Keratinocyte (primary cell): ENCODE measurements around the gene NIT2. TPM values are rescaled to one million over a fixed set of nuclear protein-coding genes. Genes with fewer than 3 reads are reported as not detected.
A peak's percentile ranks its signal among the peaks of the same experiment; 100 is the strongest.

Experiments
- DNase-seq: peaks from one replicate; pipeline ENCODE4 v3.0.0-alpha.2; 2011; ENCODE audit warnings: low read depth, missing footprints, low spot score
- FAIRE-seq: peaks from 2 replicates; lab custom pipeline; 2011; peaks lifted over from hg19 to GRCh38; lab: Jason Lieb, UNC
- H2AFZ ChIP-seq: 2 replicates; pipeline ENCODE4 v1.6.0; 2012; ENCODE audit warnings: low read length, control low read depth, inconsistent platforms; ENCODE audit not compliant: control insufficient read depth
- H3K27ac ChIP-seq: 2 replicates; pipeline ENCODE4 v1.5.1; 2011; ENCODE audit warnings: low read length; ENCODE audit not compliant: control insufficient read depth, insufficient read depth
- H3K27me3 ChIP-seq: 3 replicates; pipeline ENCODE4 v1.6.0; 2011; ENCODE audit warnings: low read length; ENCODE audit not compliant: control insufficient read depth, insufficient read depth; ENCODE audit errors: extremely low read depth
- H3K36me3 ChIP-seq, 2 experiments: 2 replicates in 1 of 2; 3 replicates in 1 of 2; pipeline ENCODE4 v1.5.1; 2011; ENCODE audit warnings: low read length in 2 of 2, mild to moderate bottlenecking in 1 of 2; ENCODE audit not compliant: control insufficient read depth in 2 of 2, insufficient read depth in 2 of 2; ENCODE audit errors: extremely low read depth in 1 of 2
- H3K4me1 ChIP-seq: 3 replicates; pipeline ENCODE4 v1.5.1; 2011; ENCODE audit warnings: low read length; ENCODE audit not compliant: control insufficient read depth, insufficient read depth; ENCODE audit errors: extremely low read depth
- H3K4me2 ChIP-seq: 3 replicates; pipeline ENCODE4 v1.6.0; 2011; ENCODE audit warnings: low read depth, low read length; ENCODE audit not compliant: control insufficient read depth, insufficient read depth; ENCODE audit errors: extremely low read depth
- H3K4me3 ChIP-seq, 3 experiments: fragments of 200-600 bp in 1 of 3; sonication (generic) in 1 of 3; 2 replicates in 2 of 3; 3 replicates in 1 of 3; pipeline ENCODE4 v1.5.1; 2011 to 2016; ENCODE audit warnings: low read length in 3 of 3, mild to moderate bottlenecking in 3 of 3, control low read depth in 2 of 3, inconsistent platforms in 1 of 3, low read depth in 1 of 3, mixed read lengths in 1 of 3, mixed run types in 1 of 3, moderate library complexity in 1 of 3; ENCODE audit not compliant: control insufficient read depth in 2 of 3, insufficient read depth in 2 of 3; ENCODE audit errors: extremely low read depth in 1 of 3
- H3K79me2 ChIP-seq: 2 replicates; pipeline ENCODE4 v1.6.0; 2012; ENCODE audit warnings: low read length; ENCODE audit not compliant: control insufficient read depth, insufficient read depth
- H3K9ac ChIP-seq: 3 replicates; pipeline ENCODE4 v1.6.0; 2011; ENCODE audit warnings: low read length; ENCODE audit not compliant: control insufficient read depth, insufficient read depth; ENCODE audit errors: extremely low read depth
- H3K9me1 ChIP-seq: 3 replicates; pipeline ENCODE4 v1.6.0; 2011; ENCODE audit warnings: low read length; ENCODE audit not compliant: control insufficient read depth, insufficient read depth; ENCODE audit errors: extremely low read depth
- H3K9me3 ChIP-seq: 2 replicates; pipeline ENCODE4 v1.5.1; 2012; ENCODE audit warnings: low read depth, low read length; ENCODE audit not compliant: control insufficient read depth
- H4K20me1 ChIP-seq: 3 replicates; pipeline ENCODE4 v1.6.0; 2011; ENCODE audit warnings: low read length; ENCODE audit not compliant: control insufficient read depth, insufficient read depth; ENCODE audit errors: extremely low read depth
- CTCF ChIP-seq, 3 experiments: IDR thresholded peaks in 1 of 3; conservative IDR thresholded peaks in 1 of 3; optimal IDR thresholded peaks in 1 of 3; 2 replicates in 2 of 3; 3 replicates in 1 of 3; pipeline versions ENCODE3 to v1.5.1; 2011; ENCODE audit warnings: low read length in 3 of 3, mild to moderate bottlenecking in 3 of 3, moderate library complexity in 2 of 3, control low read depth in 1 of 3, inconsistent platforms in 1 of 3; ENCODE audit not compliant: insufficient read depth in 2 of 3; ENCODE audit errors: extremely low read depth in 1 of 3
- EZH2 ChIP-seq: IDR thresholded peaks from one replicate; pipeline ENCODE4 v1.6.1; 2012; ENCODE audit warnings: inconsistent platforms, mild to moderate bottlenecking, low read length, moderate library complexity
- dilution Hi-C: fragments of 300-500 bp; cut with MboI; formaldehyde crosslinking; loops from one replicate; pipeline ENCODE4 v1.7.0; 2020; ENCODE audit warnings: low sequenced_read_pairs; ENCODE audit not compliant: extremely low pct_ligation_motif_present
- polyA plus RNA-seq, 5 experiments: library from polyadenylated mRNA; depleted of rRNA in 3 of 5; stranded (reverse) in 3 of 5; stranded (forward) in 1 of 5; unstranded in 1 of 5; fragments of >200 nt; gene quantifications; 1 replicate in 1 of 5; 2 replicates in 3 of 5; 3 replicates in 1 of 5; pipeline versions ENCODE4 v1.2.1 to v1.2.3, GENCODE V29; 2011 to 2012; ENCODE audit warnings: missing spikeins in 2 of 5, low read depth in 1 of 5, low replicate concordance in 1 of 5

NIT2 gene
- polyA plus RNA-seq, 1 donor (not counting 4 experiments of a cell fraction or from before 2014, with no cell fraction given): 118 TPM

DNA sequence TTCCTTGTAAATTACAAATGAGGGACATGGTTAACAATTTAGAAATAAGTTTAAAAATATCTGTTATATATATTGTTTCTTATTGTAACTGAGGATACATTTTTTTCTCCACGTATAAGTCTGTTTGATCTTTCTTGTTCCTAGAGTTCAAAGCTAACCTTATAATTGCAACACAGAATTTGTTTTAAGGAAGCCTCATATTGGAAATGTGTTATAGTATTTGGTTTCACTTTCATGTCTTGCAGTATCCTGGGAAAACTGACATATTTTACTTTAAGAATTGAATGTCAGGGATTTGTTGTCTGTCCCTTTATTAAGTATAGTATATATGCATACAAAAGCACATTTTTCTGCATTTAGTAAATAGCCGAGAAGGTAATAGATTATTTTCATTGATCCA is 23.5 kb upstream of the NIT2 start:
- Histone ChIP-seq H3K4me2 (no peak overlapping the region), H4K20me1 (no peaks in the 10 kb centered on the region), H2AFZ (no peak overlapping the region), H3K9me1 (no peaks in the 10 kb centered on the region), H3K9me3 (no peaks in the 10 kb centered on the region), H3K27me3 (no peaks in the 10 kb centered on the region), H3K36me3 (peaks cover 2 to 3% of the 10 kb centered on the region in 2 experiments), H3K4me3 (no peak overlapping the region), H3K27ac (no peak overlapping the region), H3K9ac (no peak overlapping the region), H3K4me1 (no peaks in the 10 kb centered on the region), H3K79me2 (no peaks in the 10 kb centered on the region)
- FAIRE-seq (no peak), DNase-seq (no peak)
- dilution Hi-C loops: no loop called here
- no peak for TF ChIP-seq EZH2
- no peak for TF ChIP-seq CTCF (optimal IDR thresholded peaks at IDR 0.05 in 1 of 3, IDR thresholded peaks at IDR 0.05 in 1 of 3, conservative IDR thresholded peaks at IDR 0.05 in 1 of 3; ENCODE audit: extremely low read depth in 1 of 3, insufficient read depth in 2 of 3, low read length in 3 of 3)

- H3K27ac ChIP-seq: peak overlapping the region; percentile 20
- no peaks in the 10 kb centered on the region for H3K79me2 ChIP-seq
- no peak overlapping the region for H2AFZ ChIP-seq
- no peaks in the 10 kb centered on the region for H3K9me1 ChIP-seq
- no peaks in the 10 kb centered on the region for H4K20me1 ChIP-seq
- TF ChIP-seq EZH2 (no peak), CTCF (optimal IDR thresholded peaks at IDR 0.05 in 1 of 3, IDR thresholded peaks at IDR 0.05 in 1 of 3, conservative IDR thresholded peaks at IDR 0.05 in 1 of 3; ENCODE audit: extremely low read depth in 1 of 3, insufficient read depth in 2 of 3, low read length in 3 of 3) (peak in 2 of 3 experiments; percentile 44 to 64)
- dilution Hi-C loops: no loop called here
- H3K4me2 ChIP-seq: no peak overlapping the region
- no peaks in the 10 kb centered on the region for H3K9me3 ChIP-seq
- H3K36me3 ChIP-seq: no peaks in the 10 kb centered on the region
- no peaks in the 10 kb centered on the region for H3K4me1 ChIP-seq
- FAIRE-seq (peak; percentile 13), DNase-seq (peak; percentile 13)
- H3K4me3 ChIP-seq: no peak overlapping the region
- H3K27me3 ChIP-seq: no peaks in the 10 kb centered on the region
- H3K9ac ChIP-seq: no peak overlapping the region
These were observed 17.9 kb upstream of the NIT2 start for GRCh38 chr3:100316641-100317069.
